Naive B cell (primary cell): Measurements from ENCODE around the gene AFF4. TPM values are rescaled to one million over a fixed set of nuclear protein-coding genes. Genes with fewer than 3 reads are reported as not detected.

ENCODE experiments used
- ATAC-seq, 2 donors: fragments of 150-1000 bp; cut with Tn5 transposase; 2 replicates each; pipeline ENCODE4 v1.10.0; 2021; ENCODE audit warnings: low read depth in 2 of 2, mild to moderate bottlenecking in 2 of 2, moderate library complexity in 2 of 2
- DNase-seq: peaks from one replicate; pipeline ENCODE4 v3.0.0; 2022
- H3K27ac Mint-ChIP-seq, 6 donors: one replicate each; pipeline ENCODE4 v1.8.0; 2020 to 2022; ENCODE audit warnings: mild to moderate bottlenecking in 6 of 6, mixed read lengths in 6 of 6, moderate library complexity in 5 of 6, inconsistent platforms in 2 of 6
- H3K27me3 Mint-ChIP-seq, 3 donors: one replicate each; pipeline ENCODE4 v1.8.0; 2021 to 2022; ENCODE audit warnings: mixed read lengths in 3 of 3, mild to moderate bottlenecking in 1 of 3
- H3K36me3 Mint-ChIP-seq, 2 donors: one replicate each; pipeline ENCODE4 v1.8.0; 2020 to 2022; ENCODE audit warnings: mixed read lengths in 2 of 2, inconsistent platforms in 1 of 2, mild to moderate bottlenecking in 1 of 2
- H3K4me1 Mint-ChIP-seq, 3 donors: one replicate each; pipeline ENCODE4 v1.8.0; 2020 to 2022; ENCODE audit warnings: mixed read lengths in 3 of 3, inconsistent platforms in 1 of 3, mild to moderate bottlenecking in 1 of 3, moderate library complexity in 1 of 3
- H3K4me3 Mint-ChIP-seq, 8 donors: one replicate each; pipeline ENCODE4 v1.8.0; 2020 to 2022; ENCODE audit warnings: mild to moderate bottlenecking in 8 of 8, mixed read lengths in 8 of 8, moderate library complexity in 8 of 8, inconsistent platforms in 2 of 8
- H3K9me3 Mint-ChIP-seq, 7 donors: one replicate each; pipeline ENCODE4 v1.8.0; 2020 to 2022; ENCODE audit warnings: mixed read lengths in 7 of 7, mild to moderate bottlenecking in 5 of 7, inconsistent platforms in 2 of 7, moderate library complexity in 1 of 7
- polyA plus RNA-seq, 6 donors: library from polyadenylated mRNA; unstranded; fragments of 300-500 nt; fragmentation: Illumina TruSeq; gene quantifications; one replicate each; pipeline ENCODE4 v1.2.3, GENCODE V29; 2021; ENCODE audit warnings: low read depth in 6 of 6

The AFF4 gene
- polyA plus RNA-seq, 6 donors from 2014 or later = 44.4 to 79.0 (median 52.1) TPM

DNA sequence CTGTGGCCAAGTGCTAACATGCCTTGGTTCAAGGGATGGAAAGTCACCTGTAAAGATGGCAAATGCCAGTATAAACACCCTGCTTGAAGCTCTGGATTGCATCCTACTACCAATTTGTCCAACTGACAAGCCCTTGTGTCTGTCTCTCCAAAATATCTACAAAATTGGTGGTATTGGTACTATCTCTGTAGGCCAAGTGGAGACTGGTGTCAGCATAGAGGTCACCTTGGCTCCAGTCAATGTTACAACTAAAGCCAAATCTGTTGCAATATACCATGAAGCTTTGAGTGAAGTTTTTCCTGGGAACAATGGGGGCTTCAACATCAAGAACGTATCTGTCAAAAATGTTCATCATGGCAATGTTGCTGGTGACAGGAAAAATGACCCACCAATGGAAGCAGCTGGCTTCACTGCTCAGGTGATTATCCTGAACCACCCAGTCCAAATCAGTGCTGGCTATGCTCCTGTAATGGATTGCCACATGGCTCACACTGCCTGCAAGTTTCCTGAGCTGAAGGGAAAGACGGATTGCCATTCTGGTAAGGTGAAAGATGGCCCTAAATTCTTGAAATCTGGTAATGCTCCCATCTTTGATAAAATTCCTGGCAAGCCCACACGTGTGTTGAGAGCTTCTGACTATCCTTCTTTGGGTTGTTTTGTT lies 19.9 kb downstream of the AFF4 start:
- no peaks in the 10 kb centered on the region for H3K9me3 Mint-ChIP-seq
- ATAC-seq (no peak), DNase-seq (no peak)
- peak overlapping the region in 2 of 6 donors; percentile 38 to 39 for H3K27ac Mint-ChIP-seq
- H3K4me3 Mint-ChIP-seq = no peak overlapping the region
- peaks cover 14 to 44% (median 18%) of the 10 kb centered on the region in 3 donors for H3K4me1 Mint-ChIP-seq
- no peaks in the 10 kb centered on the region for H3K27me3 Mint-ChIP-seq
- H3K36me3 Mint-ChIP-seq = no peaks in the 10 kb centered on the region

DNA sequence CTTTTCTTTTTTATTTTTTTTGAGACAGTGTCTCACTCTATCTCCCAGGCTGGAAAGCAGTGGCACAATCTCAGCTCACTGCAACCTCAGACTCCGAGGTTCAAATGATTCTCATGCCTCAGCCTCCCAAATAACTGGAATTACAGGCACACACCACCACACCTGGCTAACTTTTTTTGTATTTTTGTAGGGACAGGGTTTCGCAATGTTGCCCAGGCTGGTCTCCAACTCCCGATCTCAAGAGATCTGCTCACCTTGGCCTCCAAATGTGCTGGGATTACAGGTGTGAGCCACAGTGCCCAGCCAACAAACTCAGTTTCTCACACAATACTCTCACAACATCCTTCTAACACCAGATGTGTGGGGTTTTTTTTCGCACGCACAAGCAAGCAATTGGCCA lies 22.1 kb downstream of the AFF4 start:
- ATAC-seq (no peak), DNase-seq (no peak)
- Mint-ChIP-seq H3K9me3 (no peaks in the 10 kb centered on the region), H3K36me3 (no peaks in the 10 kb centered on the region), H3K4me3 (no peak overlapping the region), H3K27me3 (no peaks in the 10 kb centered on the region), H3K27ac (no peak overlapping the region), H3K4me1 (peaks cover 7 to 28% (median 9%) of the 10 kb centered on the region in 3 donors)

DNA sequence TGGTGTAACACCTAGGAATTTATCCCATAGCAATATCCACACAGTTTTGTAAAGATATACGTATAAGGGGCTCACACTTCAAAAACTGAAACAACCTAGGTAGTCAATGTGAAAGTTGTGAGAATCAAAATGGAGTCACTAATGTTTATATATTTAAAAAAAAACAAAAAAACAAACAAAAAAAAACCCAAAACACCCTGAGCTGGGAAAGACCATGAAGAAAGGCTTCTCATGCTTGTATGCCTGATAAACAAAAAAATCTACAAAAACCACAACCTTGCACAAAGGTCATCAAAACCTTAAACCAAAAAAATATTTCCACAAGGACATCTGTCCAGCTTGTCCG lies 35.4 kb downstream of the AFF4 start:
- no peaks in the 10 kb centered on the region for H3K27me3 Mint-ChIP-seq
- peaks cover 30 to 48% of the 10 kb centered on the region in 2 donors for H3K36me3 Mint-ChIP-seq
- H3K4me1 Mint-ChIP-seq = peaks cover 12 to 28% (median 13%) of the 10 kb centered on the region in 3 donors
- H3K27ac Mint-ChIP-seq = peak overlapping the region in 1 of 6 donors; percentile 79
- no peak for ATAC-seq
- no peak overlapping the region for H3K4me3 Mint-ChIP-seq
- no peak for DNase-seq
- H3K9me3 Mint-ChIP-seq = no peaks in the 10 kb centered on the region

DNA sequence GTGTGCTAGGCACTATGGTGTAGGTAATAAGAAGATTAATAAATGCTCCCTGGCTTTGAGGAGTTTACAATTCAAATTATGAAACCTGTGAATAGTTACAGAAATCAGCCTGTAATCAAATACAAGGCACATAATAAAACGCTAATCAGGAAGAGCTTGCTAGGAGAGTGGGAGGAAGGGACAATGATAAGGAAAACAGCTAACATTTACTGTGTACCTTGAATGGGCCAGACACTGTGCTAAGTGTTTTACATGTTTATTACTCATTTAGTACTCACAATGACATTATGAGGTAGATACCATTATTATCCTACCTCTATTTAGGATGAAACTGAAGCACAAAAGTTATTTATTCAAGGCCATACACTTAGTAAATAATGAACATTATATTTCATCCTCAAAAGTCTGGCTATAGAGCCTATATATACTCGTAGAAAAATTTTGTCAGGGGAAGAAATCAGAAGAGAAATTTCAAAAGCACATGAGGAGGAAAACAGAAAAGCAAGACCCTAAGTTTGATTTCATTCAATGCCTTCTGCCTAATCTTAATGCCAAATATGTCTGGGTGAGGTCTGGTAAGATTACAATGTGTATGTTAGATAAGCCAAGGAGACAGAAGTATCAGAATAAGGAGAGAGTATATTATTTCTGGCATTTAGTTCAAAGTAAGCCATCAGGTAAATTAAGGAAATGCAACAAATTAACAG lies 35.9 kb downstream of the AFF4 start:
- ATAC-seq = no peak
- Mint-ChIP-seq H3K27me3 (no peaks in the 10 kb centered on the region), H3K9me3 (no peaks in the 10 kb centered on the region), H3K36me3 (peaks cover 31 to 51% of the 10 kb centered on the region in 2 donors), H3K4me3 (no peak overlapping the region), H3K27ac (peak overlapping the region in 1 of 6 donors; percentile 10), H3K4me1 (peaks cover 12 to 29% (median 13%) of the 10 kb centered on the region in 3 donors)
- DNase-seq = no peak

DNA sequence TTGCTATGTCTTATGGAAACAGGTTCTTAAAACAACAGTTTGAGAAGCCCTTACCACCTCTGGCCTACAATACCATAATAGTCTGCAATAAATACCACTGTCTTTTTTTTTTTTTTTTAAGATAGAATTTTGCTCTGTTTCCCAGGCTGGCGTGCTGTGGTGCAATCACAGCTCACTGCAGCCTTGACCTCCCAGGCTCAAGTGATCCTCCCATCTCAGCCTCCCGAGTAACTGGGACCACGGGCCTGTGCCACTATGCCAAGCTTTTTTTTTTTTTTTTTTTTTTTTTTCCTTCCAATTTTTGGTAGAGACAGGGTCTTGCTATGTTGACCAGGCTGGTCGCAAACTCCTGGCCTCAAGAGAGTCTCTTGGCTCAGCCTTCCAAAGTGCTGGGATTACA lies 37.0 kb downstream of the AFF4 start:
- Mint-ChIP-seq H3K27me3 (no peaks in the 10 kb centered on the region), H3K27ac (peak overlapping the region in 3 of 6 donors; percentile 14 to 35 (median 22)), H3K4me1 (peaks cover 15 to 29% (median 19%) of the 10 kb centered on the region in 3 donors), H3K4me3 (no peak overlapping the region), H3K9me3 (no peaks in the 10 kb centered on the region), H3K36me3 (peaks cover 31 to 51% of the 10 kb centered on the region in 2 donors)
- ATAC-seq (no peak), DNase-seq (no peak)

DNA sequence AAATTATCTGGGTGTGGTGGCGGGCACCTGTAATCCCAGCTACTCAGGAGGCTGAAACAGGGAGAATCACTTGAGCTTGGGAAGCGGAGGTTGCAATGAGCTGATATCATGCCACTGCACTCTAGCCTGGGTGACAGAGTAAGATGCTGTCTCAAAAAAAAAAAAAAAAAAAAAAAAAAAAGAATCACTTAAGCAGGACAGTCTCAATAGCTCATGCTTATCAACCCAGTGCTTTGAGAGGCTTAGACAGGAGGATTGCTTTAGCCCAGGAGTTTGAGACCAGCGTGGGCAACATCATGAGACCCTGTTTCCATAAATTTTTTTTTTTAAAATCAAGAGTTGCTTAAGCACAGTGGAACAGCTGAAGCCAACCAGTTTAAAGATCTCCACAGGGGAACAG lies 47.3 kb downstream of the AFF4 start:
- Mint-ChIP-seq H3K27ac (peak overlapping the region in 3 of 6 donors; percentile 15 to 86 (median 16)), H3K27me3 (no peaks in the 10 kb centered on the region), H3K9me3 (no peaks in the 10 kb centered on the region), H3K4me1 (peaks cover 8 to 17% (median 11%) of the 10 kb centered on the region in 3 donors), H3K36me3 (peaks cover 14 to 16% of the 10 kb centered on the region in 2 donors), H3K4me3 (no peak overlapping the region)
- ATAC-seq (no peak), DNase-seq (no peak)

DNA sequence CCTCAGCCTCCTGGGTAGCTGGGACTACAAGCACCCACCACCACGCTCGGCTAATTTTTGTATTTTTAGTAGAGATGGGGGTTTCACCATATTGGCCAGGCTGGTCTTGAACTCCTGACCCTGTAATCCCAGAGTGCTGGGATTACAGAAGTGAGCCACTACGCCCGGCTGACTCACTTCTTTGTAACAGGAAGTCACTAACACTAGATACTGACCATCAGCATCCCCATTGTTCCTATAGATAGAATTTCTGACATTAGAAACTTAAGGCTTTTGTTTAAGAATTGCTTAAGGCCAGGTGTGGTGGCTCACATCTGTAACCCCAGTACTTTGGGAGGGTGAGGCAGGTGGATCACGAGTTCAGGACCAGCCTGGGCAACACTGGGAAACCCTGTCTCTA lies 47.8 kb downstream of the AFF4 start:
- Mint-ChIP-seq H3K27ac (peak overlapping the region in 2 of 6 donors; percentile 15 to 73), H3K27me3 (no peaks in the 10 kb centered on the region), H3K36me3 (peaks cover 15 to 20% of the 10 kb centered on the region in 2 donors), H3K9me3 (no peaks in the 10 kb centered on the region), H3K4me3 (no peak overlapping the region), H3K4me1 (peaks cover 8 to 21% (median 11%) of the 10 kb centered on the region in 3 donors)
- ATAC-seq (no peak), DNase-seq (no peak)

DNA sequence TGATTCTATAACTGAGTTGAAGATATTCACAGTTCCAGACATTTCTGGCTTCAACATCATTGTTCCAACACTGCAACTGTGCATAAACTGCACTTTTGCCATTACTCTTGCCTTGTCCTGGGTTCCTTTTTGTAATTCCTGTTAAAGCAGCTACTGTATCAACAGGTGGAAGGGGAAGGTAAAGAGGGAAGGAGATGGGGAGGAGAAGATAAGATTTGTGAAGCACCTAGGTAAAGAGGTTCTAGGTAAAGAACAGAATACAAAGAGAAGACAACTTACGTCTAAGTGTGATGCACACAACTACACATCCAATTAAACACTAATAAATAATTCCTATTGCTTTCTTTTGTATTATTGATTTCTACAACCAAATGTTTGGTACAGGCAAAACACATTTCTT lies 53.7 kb downstream of the AFF4 start:
- H3K9me3 Mint-ChIP-seq = no peaks in the 10 kb centered on the region
- no peak overlapping the region for H3K4me3 Mint-ChIP-seq
- no peaks in the 10 kb centered on the region for H3K27me3 Mint-ChIP-seq
- H3K27ac Mint-ChIP-seq = peak overlapping the region in 1 of 6 donors; percentile 94
- peaks cover 9 to 20% of the 10 kb centered on the region in 2 donors for H3K36me3 Mint-ChIP-seq
- H3K4me1 Mint-ChIP-seq = peaks cover 16 to 36% (median 16%) of the 10 kb centered on the region in 3 donors
- ATAC-seq (no peak), DNase-seq (no peak)

DNA sequence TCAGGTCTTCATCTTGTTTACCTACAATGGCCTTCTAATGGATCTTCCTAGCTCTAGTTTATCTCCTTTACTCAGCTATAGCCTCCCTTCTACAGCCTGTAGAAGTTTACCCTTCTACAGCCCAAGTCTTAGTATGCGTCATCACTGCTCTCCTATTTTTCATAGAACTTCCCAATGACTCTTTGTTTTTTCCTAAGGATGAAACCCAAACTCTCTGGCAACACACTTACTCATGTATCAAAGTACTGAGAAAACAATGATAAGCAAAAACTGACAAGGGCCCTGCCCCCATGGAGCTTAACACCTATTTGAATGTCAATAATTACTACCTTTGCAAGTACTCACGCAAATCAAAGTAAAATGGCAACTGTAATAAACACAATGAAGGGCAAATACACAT lies 56.3 kb downstream of the AFF4 start:
- Mint-ChIP-seq H3K36me3 (peaks cover 9 to 20% of the 10 kb centered on the region in 2 donors), H3K27ac (peak overlapping the region in 3 of 6 donors; percentile 1 to 16 (median 15)), H3K9me3 (no peaks in the 10 kb centered on the region), H3K27me3 (no peaks in the 10 kb centered on the region), H3K4me1 (peaks cover 18 to 36% (median 22%) of the 10 kb centered on the region in 3 donors), H3K4me3 (no peak overlapping the region)
- ATAC-seq (no peak), DNase-seq (no peak)

DNA sequence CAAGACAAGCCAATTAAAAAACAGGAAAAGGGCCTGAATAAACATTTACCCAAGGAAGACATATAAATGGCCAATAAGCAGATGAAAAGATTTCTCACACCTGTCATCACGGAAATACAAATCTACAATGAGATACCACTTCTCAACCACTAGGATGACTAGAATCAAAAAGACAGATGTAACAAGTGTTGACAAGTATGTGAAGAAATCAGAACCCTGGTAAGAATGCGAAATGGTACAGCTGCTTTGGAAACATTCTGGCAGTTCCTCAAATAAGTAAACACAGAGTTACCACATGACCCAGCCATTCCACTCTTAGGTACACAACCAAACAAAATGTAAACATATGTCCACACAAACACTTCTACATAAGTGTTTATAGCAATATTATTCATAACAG lies 57.5 kb downstream of the AFF4 start:
- Mint-ChIP-seq H3K9me3 (no peaks in the 10 kb centered on the region), H3K4me1 (peaks cover 18 to 29% (median 22%) of the 10 kb centered on the region in 3 donors), H3K27ac (peak overlapping the region in 1 of 6 donors; percentile 52), H3K4me3 (no peak overlapping the region), H3K27me3 (no peaks in the 10 kb centered on the region), H3K36me3 (peaks cover 0 to 12% of the 10 kb centered on the region in 2 donors)
- no peak for ATAC-seq
- DNase-seq = no peak

DNA sequence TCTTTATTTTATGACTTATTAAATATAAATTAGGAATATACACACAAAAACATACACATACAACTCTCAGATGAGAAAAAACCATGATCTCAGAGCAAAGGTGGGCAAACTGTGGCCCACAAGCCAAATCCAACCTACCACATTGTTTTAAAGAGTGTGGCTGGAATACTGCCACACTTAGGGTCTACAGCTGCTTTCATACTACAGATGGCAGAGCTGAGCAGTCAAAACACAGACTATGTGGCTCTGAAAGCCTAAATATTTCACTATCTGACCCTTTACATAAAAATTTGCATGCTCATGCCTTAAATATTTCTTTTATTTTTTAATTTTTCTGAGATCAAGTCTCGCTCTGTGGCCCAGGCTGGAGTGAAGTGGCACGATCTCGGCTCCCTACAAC lies 61.7 kb downstream of the AFF4 start:
- Mint-ChIP-seq H3K27me3 (no peaks in the 10 kb centered on the region), H3K4me1 (peaks cover 6 to 15% (median 11%) of the 10 kb centered on the region in 3 donors), H3K4me3 (no peak overlapping the region), H3K9me3 (no peaks in the 10 kb centered on the region), H3K27ac (no peak overlapping the region), H3K36me3 (peaks cover 5 to 12% of the 10 kb centered on the region in 2 donors)
- DNase-seq (no peak), ATAC-seq (no peak)

- Mint-ChIP-seq H3K36me3 (peaks cover 12 to 19% of the 10 kb centered on the region in 2 donors), H3K4me3 (no peak overlapping the region), H3K27ac (no peak overlapping the region)
These were observed 62.4 kb downstream of the AFF4 start for GRCh38 chr5:132901036-132901435.

DNA sequence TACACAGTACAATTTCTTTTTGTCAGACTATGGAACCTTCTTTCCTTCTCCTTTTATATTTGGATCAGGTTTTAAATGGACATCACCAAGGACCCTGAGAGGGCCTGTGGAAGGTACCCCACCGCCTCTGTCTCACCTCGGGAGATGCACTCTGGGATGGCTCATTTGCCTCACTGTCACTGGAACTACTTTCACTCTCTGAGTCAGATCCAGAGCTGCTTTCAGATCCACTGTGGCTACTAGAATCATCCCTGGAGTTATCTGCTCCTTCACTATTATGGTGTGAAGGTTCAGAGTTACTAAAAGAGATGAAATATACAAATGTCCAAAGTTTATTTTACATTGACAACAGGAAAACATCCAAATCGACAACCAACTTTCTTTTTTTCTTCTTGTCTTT lies 65.3 kb downstream of the AFF4 start:
- H3K4me3 Mint-ChIP-seq = no peak overlapping the region
- peaks cover 0 to 6% (median 0%) of the 10 kb centered on the region in 3 donors for H3K4me1 Mint-ChIP-seq
- no peaks in the 10 kb centered on the region for H3K9me3 Mint-ChIP-seq
- H3K27me3 Mint-ChIP-seq = no peaks in the 10 kb centered on the region
- ATAC-seq = no peak
- DNase-seq = no peak
- peaks cover 20 to 25% of the 10 kb centered on the region in 2 donors for H3K36me3 Mint-ChIP-seq
- no peak overlapping the region for H3K27ac Mint-ChIP-seq

More at GRCh38 chr5:132901036-132901435, 62.4 kb downstream of the AFF4 start:
- H3K27me3 Mint-ChIP-seq = no peaks in the 10 kb centered on the region
- peaks cover 6 to 19% (median 11%) of the 10 kb centered on the region in 3 donors for H3K4me1 Mint-ChIP-seq
- ATAC-seq (no peak), DNase-seq (no peak)
- H3K9me3 Mint-ChIP-seq = no peaks in the 10 kb centered on the region

GRCh38 chr5:132896685-132897084 lies 66.7 kb downstream of the AFF4 start:
- Mint-ChIP-seq H3K4me1 (peaks cover 0 to 6% (median 0%) of the 10 kb centered on the region in 3 donors), H3K36me3 (peaks cover 25 to 28% of the 10 kb centered on the region in 2 donors), H3K27ac (peak overlapping the region in 3 of 6 donors; percentile 3 to 63 (median 19)), H3K9me3 (no peaks in the 10 kb centered on the region), H3K4me3 (no peak overlapping the region), H3K27me3 (no peaks in the 10 kb centered on the region)
- no peak for DNase-seq
- no peak for ATAC-seq
